ELF-1 (cell line): Measurements from ENCODE around the gene STRN3.
"Not testable (repeated sequence)": the region's sequence is repeated elsewhere in the genome, so short reads cannot be mapped to it uniquely, and the experiment has no call there.

ENCODE experiments used
- DNase-seq: peaks from one replicate; pipeline ENCODE4 v3.0.0-alpha.2; 2016; ENCODE audit warnings: low read depth, low spot score

STRN3 gene

GRCh38 chr14:30908826-30909225 is 117.4 kb downstream of the STRN3 start:
- DNase-seq = no peak

DNA sequence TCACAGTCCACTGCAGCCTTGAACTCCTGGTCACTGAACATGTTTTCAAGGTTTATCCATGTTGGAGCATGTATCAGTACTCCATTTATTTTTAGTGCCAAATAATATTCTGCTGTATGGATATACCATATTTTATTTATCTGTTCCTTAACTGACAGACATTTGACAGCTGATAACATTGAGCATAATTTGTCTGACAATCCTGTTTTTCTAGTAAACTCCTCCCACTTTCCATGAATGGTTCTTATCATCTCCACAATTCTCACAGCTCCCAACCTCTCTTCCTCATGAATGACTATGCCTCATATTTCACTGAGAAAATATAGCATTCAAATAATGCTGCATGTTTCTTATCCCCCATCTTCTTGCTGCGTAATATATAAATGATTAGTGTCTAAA is 118.5 kb downstream of the STRN3 start:
- DNase-seq = no peak

DNA sequence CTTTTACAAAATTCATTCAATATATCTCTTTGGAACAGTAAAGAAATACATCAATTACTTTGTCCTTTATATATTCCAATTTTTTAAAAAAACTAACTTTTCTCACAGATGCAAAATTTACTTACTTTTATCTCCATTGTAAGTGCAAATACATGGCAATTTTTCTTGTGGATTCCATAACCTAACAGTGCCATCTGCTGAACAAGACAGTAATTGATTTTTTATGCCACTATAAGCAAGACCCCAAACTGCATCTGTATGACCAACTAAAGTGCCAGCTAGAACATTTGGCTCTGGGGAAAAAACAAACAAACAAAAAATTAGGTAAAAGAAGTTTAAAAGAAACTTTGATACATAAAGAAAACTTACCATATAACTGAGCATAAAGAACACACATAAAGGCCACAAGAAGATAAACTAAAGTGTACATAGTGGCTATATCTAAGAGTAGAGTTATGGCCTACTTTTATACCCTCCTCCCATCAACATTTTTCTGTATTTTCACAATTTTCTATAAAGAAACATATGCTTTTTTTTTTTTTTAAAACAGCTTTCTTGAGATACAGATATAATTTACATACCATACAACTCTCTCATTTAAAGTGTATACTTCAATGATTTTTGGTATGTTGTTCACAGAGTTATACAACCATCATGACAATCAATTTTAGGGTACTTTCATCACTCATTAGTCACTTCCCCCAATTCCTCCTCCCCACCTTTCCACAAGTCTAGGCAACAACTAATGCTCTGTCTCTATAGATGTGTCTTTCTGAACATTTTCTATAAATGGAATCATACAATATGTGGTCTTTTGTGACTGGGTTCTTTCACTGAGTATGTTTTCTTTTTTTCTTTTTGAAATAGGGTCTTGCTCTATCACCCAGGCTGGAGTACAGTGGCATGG is 119.2 kb downstream of the STRN3 start:
- DNase-seq = no peak

DNA sequence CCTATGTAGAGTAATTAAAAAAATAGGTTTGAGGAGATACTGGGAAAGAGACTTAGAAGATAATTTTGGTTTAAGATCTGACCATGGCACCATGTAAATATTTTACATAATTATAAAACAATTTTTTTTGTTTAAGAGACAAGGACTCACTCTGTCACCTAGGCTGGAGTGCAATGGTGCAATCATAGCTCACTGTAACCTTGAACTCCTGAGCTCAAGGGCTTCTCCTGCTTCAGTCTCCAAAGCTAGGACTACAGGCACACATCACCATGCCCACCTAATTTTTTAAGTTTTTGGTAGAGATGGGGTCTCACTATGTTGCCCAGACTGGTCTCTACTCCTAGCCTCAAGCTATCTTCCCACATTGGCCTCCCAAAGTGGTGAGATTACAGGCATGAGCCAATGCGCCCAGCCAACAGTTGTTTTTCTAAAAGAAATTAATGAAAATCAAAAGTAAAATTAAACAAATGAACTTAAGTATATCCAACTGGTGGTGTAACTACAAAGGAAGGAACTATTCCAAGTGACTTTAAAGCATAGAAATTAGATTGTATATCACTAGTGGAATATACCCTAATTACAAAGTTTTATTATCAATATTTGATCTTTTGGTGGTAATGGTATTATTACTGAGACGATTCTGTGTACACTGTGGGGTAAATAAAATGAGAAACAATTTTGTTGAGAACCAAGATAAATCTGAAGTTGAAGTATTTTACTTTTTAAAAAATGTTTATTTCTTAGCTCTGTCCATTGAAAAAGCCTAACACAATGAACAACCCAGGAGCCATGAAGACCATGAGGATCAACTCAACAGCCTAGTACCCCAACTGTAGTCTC is 122.7 kb downstream of the STRN3 start:
- no peak for DNase-seq

DNA sequence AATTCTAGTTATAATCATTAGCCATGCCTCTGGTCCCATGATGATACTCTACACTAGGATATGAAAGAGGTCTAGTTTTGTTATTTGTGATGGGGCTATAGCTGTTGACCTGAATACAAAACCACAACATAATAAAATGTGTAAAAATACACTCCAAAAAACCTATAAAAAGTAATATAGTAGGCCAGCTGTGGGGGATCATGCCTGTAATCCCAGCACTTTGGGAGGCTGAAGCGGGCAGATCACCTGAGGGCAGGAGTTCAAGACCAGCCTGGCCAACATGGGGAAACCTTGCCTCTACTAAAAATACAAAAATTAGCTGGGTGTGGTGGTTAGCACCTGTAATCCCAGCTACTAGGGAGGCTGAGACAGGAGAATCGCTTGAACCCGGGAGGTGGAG is 129.1 kb downstream of the STRN3 start:
- not testable (repeated sequence) for DNase-seq

DNA sequence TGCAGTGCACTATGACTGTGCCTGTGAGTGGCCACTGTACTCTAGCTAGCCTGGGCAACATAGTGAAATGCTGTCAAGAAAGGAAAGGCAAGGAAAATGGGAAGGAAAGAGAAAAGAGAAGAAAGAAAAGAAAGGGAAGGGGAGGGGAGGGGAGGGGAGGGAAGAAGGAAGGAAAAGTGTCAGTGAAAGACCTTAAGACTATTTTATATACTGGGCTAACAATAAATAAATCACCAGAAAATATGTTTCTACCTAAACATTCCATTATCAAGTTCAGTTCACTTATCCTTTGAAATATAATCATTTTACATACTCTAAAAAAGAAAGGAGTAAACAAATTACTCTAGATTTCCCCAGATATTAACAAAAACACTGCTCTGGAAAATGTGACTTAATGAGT is 129.7 kb downstream of the STRN3 start:
- no peak for DNase-seq

GRCh38 chr14:30894923-30895515 is 131.2 kb downstream of the STRN3 start:
- no peak for DNase-seq

- no peak for DNase-seq
These were observed 132.4 kb downstream of the STRN3 start for GRCh38 chr14:30893819-30894218.

DNA sequence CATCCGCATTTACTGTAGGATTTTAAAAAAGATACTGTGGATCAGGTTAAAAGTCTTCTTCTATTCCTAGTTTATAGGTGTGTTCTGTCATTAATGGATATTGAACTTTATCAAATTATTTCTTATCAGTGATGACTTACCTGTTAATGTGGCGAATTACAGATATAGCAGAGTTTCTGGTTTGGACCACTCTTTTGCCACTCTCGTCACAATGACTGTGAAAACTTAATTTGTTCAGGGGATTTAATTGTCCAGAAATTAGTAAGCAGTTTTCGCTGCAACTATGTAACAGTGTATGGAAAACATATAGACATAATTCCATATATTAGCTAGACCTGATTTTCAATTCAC is 137.0 kb downstream of the STRN3 start:
- no peak for DNase-seq

DNA sequence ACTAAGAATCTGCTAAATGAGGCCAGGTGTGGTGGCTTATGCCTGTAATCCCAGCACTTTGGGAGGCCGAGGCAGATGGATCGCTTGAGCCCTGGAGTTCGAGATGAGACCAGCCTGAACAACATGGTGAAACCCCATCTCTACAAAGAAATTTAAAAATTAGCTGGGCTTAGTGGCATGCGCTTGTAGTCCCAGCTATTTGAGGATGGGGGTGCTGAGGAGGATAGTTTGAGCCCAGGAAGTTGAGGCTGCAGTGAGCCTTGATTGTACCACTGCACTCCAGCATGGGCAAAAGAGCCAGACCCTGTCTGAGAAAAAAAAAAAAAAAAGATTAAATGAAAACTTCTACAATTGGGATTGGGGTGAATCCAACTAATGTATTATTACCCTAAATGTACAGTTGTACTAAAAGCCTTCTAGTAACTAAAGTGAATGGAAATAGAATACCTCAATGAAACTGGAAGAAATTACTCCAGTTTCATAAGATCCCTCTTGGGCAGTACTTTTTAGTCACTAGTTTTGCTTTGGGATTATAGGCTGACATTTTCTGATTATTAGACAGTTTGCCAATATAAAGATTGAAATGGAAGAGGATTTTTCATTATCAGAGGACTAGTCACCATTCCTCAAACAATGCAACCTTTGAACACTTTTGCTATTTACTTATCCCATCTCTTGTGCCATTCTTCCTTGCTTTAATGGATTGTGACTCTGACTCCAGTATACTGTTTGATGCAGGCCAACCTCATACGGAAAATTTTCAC is 137.5 kb downstream of the STRN3 start:
- DNase-seq = no peak

DNA sequence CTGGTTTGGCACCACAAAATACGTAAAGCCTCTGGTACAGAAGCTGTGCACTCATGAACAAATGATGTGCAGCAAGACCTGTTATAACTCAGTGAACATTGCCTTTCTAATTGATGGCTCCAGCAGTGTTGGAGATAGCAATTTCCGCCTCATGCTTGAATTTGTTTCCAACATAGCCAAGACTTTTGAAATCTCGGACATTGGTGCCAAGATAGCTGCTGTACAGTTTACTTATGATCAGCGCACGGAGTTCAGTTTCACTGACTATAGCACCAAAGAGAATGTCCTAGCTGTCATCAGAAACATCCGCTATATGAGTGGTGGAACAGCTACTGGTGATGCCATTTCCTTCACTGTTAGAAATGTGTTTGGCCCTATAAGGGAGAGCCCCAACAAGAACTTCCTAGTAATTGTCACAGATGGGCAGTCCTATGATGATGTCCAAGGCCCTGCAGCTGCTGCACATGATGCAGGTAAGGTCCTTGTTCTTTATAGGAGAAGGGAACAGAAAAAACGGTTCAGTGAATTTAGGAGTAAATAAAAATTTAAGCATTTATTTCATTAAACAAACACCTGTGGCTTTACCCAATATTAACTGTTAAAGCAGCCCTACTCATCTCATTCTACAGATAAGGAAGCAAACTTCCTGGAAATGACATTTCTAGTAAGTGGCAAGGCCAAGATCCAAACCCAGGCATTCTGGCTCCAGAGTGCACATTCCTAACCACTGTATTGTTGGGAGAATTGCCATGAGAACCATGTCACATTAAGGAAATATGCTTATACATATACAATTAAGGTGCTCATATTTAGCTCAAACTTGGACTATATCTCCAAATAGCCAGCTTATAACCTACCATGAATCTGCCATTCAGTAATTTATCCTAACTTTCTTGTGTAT is 140.1 kb downstream of the STRN3 start:
- no peak for DNase-seq

DNA sequence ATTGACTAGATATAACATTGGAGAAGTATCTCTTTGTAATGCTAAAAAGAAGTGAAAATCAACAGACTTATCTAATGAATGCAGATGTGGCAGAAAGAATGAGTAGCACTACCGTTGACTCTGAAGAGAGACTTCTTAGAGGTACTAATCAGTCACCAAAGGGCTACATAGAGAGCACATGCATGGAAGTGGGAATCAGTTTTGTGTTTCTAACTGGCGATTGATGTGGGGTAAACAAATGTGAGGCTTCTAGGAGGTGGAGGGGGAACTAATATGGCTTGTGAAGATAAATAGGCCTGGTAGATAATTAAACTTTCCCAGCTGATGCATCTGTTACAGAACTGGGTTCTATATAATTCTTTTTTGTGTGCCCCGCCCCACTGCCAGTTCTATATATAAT is 141.3 kb downstream of the STRN3 start:
- no peak for DNase-seq

GRCh38 chr14:30883508-30884294 is 142.5 kb downstream of the STRN3 start:
- no peak for DNase-seq

DNA sequence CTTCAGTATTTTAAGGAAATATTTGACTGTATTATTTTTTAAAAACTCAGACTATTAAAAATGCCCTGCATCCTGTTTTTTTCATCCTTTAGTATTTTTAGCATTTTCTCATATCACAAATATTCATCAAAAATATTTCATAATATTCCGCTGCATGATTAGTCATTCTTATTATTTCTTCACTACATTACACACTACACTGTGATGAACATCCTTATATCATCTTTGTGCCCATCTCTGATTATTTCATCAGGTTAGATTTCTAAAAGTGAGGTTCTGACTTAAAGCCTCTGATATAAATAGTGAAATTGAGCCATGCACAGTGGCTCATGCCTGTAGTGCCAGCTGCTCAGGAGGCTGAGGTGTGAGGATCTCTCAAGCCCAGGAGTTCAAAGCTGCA is 143.7 kb downstream of the STRN3 start:
- DNase-seq = no peak

- no peak for DNase-seq
These were observed 149.5 kb downstream of the STRN3 start for GRCh38 chr14:30876692-30877091.

DNA sequence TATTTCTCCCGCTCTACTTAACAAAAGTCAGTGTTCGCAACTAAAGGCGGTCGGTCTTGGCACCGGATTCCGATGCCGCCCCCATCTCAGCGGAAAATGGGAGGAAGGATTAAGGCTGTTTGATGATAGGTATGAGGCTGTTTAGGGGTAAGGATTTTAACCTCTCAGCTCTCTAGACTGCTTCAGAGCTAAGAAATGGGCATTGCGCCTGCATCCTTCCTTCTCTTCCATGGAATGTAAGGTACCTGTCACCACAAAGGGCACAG is 150.5 kb downstream of the STRN3 start:
- DNase-seq = no peak

- peak; percentile 39 for DNase-seq
These were observed 151.0 kb downstream of the STRN3 start for GRCh38 chr14:30874999-30875787.

GRCh38 chr14:30874120-30874998 is 151.8 kb downstream of the STRN3 start, which contains the start of gene COCH:
TSS of gene COCH (plus strand) at chr14:30874559. CDS start at chr14:30874939, 380 bp downstream.
- peak; percentile 65 for DNase-seq
